PFSK-1 (cell line): ENCODE data around the gene CD22. TPM values are rescaled to one million over a fixed set of nuclear protein-coding genes. Genes with fewer than 3 reads are reported as not detected.

Experiments
- FOXP2 ChIP-seq: optimal IDR thresholded peaks from 2 replicates; pipeline ENCODE3; 2011; ENCODE audit warnings: borderline replicate concordance, control low read depth, inconsistent platforms; ENCODE audit not compliant: insufficient read depth; ENCODE audit errors: extremely low read length, extremely low read depth
- POLR2AphosphoS5 ChIP-seq: IDR thresholded peaks from 2 replicates; pipeline ENCODE4 v1.6.1; 2012; ENCODE audit warnings: low read depth, mild to moderate bottlenecking, control low read depth, low read length, moderate library complexity
- SIN3A ChIP-seq: IDR thresholded peaks from 2 replicates; pipeline ENCODE4 v1.6.1; 2012; ENCODE audit warnings: mild to moderate bottlenecking, low read length, moderate library complexity, borderline replicate concordance; ENCODE audit not compliant: insufficient read depth
- TAF1 ChIP-seq: IDR thresholded peaks from 2 replicates; pipeline ENCODE4 v1.6.1; 2012; ENCODE audit warnings: low read length, control low read depth, borderline replicate concordance; ENCODE audit not compliant: insufficient read depth
- polyA plus RNA-seq: library from polyadenylated mRNA; unstranded; fragments of >200 nt; gene quantifications from one replicate; pipeline ENCODE4 v1.2.1, GENCODE V29; 2012; ENCODE audit warnings: low read depth, missing spikeins; ENCODE audit not compliant: insufficient read length
- TF ChIP-seq, protein P1 (sequence below), 2 experiments: IDR thresholded peaks; 2 replicates each; pipeline versions ENCODE4 v1.6.1 to v1.8.0; 2011 to 2012; ENCODE audit warnings: low read depth in 2 of 2, low read length in 2 of 2, control low read depth in 1 of 2, inconsistent platforms in 1 of 2, mild to moderate bottlenecking in 1 of 2, moderate library complexity in 1 of 2; ENCODE audit not compliant: insufficient read depth in 1 of 2

The CD22 gene
- polyA plus RNA-seq, result not detected

DNA sequence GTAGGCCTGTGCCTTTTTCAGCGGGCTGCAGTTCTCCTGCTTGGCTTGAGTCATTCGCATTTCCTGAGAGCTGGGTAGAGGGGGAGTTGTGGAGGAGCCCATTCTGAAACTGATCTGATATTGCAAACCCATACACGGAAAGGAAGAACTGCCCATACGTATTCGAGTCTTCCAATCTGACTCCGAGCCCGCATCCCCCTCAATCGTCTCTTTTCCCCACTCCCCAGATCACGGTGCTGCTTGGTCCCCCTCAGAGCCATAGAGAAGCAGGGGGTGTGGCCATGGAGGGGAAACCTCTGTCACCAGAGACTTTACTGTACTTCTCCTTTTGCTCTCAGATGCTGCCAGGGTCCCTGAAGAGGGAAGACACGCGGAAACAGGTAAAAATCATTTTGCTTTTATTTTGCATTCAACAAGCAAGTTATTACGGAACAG, at the start of gene CD22:
CD22 (plus strand) TSS at position 337 of the 435 bp plus-strand sequence. CDS start 2,854 bp downstream, outside the sequence.
- TF ChIP-seq SIN3A, result no peak
- TF ChIP-seq TAF1, result no peak
- no peak for TF ChIP-seq FOXP2
- no peak for TF ChIP-seq POLR2AphosphoS5
- TF ChIP-seq, protein P1, sequence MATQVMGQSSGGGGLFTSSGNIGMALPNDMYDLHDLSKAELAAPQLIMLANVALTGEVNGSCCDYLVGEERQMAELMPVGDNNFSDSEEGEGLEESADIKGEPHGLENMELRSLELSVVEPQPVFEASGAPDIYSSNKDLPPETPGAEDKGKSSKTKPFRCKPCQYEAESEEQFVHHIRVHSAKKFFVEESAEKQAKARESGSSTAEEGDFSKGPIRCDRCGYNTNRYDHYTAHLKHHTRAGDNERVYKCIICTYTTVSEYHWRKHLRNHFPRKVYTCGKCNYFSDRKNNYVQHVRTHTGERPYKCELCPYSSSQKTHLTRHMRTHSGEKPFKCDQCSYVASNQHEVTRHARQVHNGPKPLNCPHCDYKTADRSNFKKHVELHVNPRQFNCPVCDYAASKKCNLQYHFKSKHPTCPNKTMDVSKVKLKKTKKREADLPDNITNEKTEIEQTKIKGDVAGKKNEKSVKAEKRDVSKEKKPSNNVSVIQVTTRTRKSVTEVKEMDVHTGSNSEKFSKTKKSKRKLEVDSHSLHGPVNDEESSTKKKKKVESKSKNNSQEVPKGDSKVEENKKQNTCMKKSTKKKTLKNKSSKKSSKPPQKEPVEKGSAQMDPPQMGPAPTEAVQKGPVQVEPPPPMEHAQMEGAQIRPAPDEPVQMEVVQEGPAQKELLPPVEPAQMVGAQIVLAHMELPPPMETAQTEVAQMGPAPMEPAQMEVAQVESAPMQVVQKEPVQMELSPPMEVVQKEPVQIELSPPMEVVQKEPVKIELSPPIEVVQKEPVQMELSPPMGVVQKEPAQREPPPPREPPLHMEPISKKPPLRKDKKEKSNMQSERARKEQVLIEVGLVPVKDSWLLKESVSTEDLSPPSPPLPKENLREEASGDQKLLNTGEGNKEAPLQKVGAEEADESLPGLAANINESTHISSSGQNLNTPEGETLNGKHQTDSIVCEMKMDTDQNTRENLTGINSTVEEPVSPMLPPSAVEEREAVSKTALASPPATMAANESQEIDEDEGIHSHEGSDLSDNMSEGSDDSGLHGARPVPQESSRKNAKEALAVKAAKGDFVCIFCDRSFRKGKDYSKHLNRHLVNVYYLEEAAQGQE (IDR thresholded peaks at IDR 0.05; ENCODE audit: insufficient read depth in 1 of 2, low read depth in 2 of 2, low read length in 2 of 2), result no peak

GRCh38 chr19:35279374-35279773, 49.6 kb upstream of the CD22 start:
- TF ChIP-seq, protein P1 (IDR thresholded peaks at IDR 0.05; ENCODE audit: insufficient read depth in 1 of 2, low read depth in 2 of 2, low read length in 2 of 2), result no peak
- no peak for TF ChIP-seq POLR2AphosphoS5
- no peak for TF ChIP-seq FOXP2
- no peak for TF ChIP-seq SIN3A
- TF ChIP-seq TAF1, result no peak

DNA sequence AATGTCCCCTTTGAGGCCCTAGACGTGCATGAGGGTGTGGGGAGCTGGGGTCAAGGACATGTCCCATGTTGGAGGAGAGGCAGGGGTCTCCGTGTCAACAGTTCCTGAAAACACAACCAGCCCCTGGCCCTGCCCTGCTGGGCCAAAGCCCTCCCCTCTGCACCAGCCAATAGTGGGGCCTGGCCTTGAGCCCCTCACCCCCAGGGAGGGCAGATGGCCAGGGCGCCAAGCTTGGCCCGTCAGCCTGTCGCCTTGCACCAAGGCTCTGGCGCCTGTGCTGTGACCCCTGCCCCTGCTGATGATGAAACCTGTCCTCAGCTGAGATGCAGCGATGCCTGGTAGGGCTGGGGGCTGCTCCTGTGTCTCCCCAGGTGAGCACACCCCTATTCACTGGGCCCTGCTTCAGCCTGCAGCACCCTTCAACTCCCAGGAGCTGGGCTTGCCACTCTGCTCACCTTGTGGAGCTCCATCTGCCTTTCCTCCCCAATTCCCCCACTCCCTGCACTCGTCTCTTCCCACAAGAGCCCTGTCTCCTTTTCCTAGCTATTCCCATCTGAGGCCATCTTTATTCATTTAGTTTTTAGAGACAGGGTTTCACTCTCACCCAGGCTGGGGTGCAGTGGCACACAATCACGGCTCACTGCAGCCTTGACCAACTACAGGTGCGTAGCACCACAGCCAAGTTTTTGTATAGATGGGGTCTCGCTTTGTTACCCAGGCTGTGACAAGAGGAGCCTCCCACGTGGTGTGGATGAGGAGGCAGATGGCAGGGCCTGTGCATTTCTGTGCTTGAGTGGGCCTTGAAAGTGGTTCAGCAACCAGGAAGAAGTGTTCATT, 48.8 kb upstream of the CD22 start:
- TF ChIP-seq, protein P1 (IDR thresholded peaks at IDR 0.05; ENCODE audit: insufficient read depth in 1 of 2, low read depth in 2 of 2, low read length in 2 of 2), result no peak
- no peak for TF ChIP-seq POLR2AphosphoS5
- TF ChIP-seq TAF1, result no peak
- no peak for TF ChIP-seq FOXP2
- no peak for TF ChIP-seq SIN3A

GRCh38 chr19:35281303-35281702, 47.7 kb upstream of the CD22 start:
- TF ChIP-seq POLR2AphosphoS5 (no peak), TAF1 (no peak), FOXP2 (no peak), SIN3A (no peak)
- TF ChIP-seq, protein P1 (IDR thresholded peaks at IDR 0.05; ENCODE audit: insufficient read depth in 1 of 2, low read depth in 2 of 2, low read length in 2 of 2), result no peak
